ENCODE data around the gene TLR9.
A peak's percentile ranks its signal among the peaks of the same experiment; 100 is the strongest.

The TLR9 gene

DNA sequence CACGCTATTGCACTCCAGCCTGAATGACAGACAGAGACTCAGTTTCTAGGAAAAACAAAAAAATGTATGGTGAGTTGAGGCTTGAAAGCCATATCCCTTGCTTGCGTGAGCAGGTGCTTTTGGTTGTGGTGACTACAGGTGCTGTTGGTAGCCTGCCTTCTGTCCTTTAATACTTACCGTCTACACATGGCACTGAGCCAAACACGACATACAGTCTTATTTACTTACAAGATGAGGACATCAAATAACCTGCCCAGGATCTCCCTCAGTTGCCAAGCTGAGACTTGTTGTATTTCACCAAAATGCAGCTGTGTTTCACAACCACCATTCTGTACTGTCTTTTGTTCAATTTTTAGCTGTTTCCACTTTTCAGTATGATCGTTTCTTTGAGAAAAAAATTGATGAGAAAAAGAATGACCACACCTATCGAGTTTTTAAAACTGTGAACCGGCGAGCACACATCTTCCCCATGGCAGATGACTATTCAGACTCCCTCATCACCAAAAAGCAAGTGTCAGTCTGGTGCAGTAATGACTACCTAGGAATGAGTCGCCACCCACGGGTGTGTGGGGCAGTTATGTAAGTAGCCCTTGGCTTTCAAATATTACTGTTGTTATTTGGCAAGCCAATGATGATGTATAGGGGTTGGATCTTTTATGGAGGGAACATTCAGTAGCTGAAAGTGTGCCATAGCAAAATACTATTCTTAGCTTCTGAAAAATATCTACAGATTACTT lies 20.9 kb downstream of the TLR9 start:
- Histone ChIP-seq H3K36me3 (ENCODE audit: insufficient read depth, low read depth, low read length) (peaks cover 95% of the 10 kb centered on the region), H3K9ac (ENCODE audit: low read depth, low read length) (no peak overlapping the region)

DNA sequence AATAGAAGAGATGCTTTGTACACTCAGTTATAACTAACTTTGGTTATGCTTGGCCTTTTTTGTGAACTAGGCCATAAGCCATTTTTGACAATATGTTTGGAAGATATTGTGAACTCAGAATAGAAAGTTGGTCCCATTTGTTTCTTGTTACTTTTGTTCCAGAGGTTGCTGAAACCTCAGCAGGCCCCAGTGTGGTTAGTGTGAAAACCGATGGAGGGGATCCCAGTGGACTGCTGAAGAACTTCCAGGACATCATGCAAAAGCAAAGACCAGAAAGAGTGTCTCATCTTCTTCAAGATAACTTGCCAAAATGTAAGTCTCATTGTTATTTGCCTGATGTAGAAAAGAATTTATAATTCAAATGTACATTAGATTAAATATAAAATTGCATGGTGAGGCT lies 21.7 kb downstream of the TLR9 start:
- no peak overlapping the region for H3K4me3 ChIP-seq (ENCODE audit: low read length)
- H3K9me3 ChIP-seq (ENCODE audit: insufficient read depth, low read depth, low read length), result no peaks in the 10 kb centered on the region
- no peak overlapping the region for H3K27ac ChIP-seq (ENCODE audit: low read length)
- H3K4me1 ChIP-seq (ENCODE audit: insufficient read depth, low read length), result peaks cover 3% of the 10 kb centered on the region; the same call in 1 of the 2 replicates
- peaks cover 93% of the 10 kb centered on the region for H3K36me3 ChIP-seq (ENCODE audit: insufficient read depth, low read depth, low read length)
- no peak overlapping the region for H3K9ac ChIP-seq (ENCODE audit: low read depth, low read length)
- no peaks in the 10 kb centered on the region for H3K27me3 ChIP-seq (ENCODE audit: insufficient read depth, low read length)

More for the DNA sequence above, 20.9 kb downstream of the TLR9 start:
- Histone ChIP-seq H3K4me3 (ENCODE audit: low read length) (no peak overlapping the region), H3K27me3 (ENCODE audit: insufficient read depth, low read length) (no peaks in the 10 kb centered on the region), H3K27ac (ENCODE audit: low read length) (no peak overlapping the region), H3K4me1 (ENCODE audit: insufficient read depth, low read length) (no peaks in the 10 kb centered on the region), H3K9me3 (ENCODE audit: insufficient read depth, low read depth, low read length) (no peaks in the 10 kb centered on the region)

DNA sequence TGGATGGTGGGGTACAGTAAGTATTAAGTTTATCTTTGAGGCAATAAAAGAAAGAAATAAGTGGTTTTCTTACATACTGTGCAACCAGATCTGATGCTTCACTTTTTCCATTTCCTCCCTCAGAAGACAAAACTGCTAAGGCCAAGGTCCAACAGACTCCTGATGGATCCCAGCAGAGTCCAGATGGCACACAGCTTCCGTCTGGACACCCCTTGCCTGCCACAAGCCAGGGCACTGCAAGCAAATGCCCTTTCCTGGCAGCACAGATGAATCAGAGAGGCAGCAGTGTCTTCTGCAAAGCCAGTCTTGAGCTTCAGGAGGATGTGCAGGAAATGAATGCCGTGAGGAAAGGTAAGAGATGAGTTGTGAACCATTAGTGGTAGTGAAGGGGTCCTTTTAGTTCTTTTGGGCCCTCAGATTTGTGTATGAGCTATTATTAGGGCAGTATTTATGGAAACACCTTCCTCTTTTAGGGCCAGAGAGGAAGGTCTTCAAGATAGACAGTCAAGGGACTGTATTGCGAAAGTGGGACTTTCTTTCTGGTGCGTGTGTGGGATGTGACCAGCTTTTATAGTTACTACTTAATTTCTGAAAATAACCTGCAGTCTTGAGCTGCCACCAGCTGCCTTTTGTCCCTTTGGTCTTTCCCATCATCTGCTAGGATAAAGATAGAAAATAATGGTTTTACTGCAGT lies 22.9 kb downstream of the TLR9 start:
- no peak overlapping the region for H3K27ac ChIP-seq (ENCODE audit: low read length)
- H3K4me3 ChIP-seq (ENCODE audit: low read length), result no peak overlapping the region
- H3K27me3 ChIP-seq (ENCODE audit: insufficient read depth, low read length), result no peaks in the 10 kb centered on the region
- peaks cover 6% of the 10 kb centered on the region; the same call in 1 of the 2 replicates for H3K4me1 ChIP-seq (ENCODE audit: insufficient read depth, low read length)
- H3K9me3 ChIP-seq (ENCODE audit: insufficient read depth, low read depth, low read length), result no peaks in the 10 kb centered on the region
- H3K36me3 ChIP-seq (ENCODE audit: insufficient read depth, low read depth, low read length), result peaks cover 81% of the 10 kb centered on the region
- H3K9ac ChIP-seq (ENCODE audit: low read depth, low read length), result no peak overlapping the region

DNA sequence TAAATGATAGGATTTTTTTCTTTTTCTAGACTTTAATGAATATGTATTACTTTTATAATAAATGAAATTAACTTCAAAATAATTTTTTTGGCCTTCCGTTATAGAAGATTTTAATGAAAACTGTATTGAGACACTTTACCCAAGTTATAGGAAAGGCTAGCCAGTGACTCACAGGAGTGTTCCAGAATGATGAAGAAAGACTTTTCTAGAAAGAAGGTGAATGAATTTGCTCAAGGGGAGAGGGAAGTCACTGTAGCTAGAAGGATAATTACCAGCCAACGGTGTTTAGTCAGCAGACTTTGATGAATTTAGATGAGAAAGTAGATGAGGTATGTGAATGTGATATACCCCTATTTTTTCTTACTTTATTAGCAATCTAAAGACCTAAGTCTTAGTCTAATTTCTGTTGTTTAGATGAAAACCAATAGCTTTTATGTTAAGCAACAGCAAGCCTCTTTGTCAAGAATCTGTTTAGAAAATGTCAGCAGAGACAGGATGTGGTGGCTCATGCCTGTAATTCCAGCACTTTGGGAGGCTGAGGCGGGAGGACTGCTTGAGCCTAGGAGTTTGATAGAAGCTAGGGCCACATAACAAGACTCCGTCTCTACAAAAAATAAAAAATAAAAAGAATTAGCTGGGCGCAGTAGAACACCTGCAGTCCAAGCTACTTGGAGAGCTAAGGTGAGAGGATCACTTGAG lies 24.3 kb downstream of the TLR9 start:
- H3K27ac ChIP-seq (ENCODE audit: low read length), result no peak overlapping the region

DNA sequence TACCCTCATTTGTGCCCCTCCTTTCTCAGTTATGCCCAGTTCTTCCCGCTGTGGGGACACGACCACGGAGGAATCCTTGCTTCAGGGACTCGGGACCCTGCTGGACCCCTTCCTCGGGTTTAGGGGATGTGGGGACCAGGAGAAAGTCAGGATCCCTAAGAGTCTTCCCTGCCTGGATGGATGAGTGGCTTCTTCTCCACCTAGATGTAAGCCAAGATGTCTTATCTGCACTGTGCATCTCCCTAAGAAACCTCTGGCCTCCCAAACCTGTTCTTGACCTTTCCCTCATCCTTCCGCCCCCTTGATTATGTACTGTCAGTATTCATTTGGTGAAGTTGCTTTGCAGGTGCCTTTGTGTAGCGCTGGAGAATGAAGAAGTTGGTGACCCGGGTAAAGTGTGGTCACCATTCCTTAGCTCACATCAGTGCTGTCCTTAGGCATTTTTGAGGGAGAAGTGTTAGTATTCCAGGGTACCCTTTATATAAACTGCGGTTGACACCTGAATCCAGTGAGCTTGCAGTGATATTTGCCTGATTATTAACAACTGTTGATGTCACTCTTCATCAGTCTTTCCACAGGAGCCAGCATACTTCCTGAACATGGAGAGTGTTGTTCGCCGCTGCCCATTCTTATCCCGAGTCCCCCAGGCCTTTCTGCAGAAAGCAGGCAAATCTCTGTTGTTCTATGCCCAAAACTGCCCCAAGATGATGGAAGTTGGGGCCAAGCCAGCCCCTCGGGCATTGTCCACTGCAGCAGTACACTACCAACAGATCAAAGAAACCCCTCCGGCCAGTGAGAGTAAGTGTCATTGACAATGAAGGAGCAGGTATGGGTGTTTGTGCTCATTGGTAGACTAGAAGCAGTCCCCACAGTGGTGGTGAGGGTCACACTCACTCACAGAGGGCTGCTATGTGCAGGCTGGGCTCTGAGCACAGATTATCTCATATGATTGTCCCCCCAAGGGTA lies 26.5 kb downstream of the TLR9 start:
- Histone ChIP-seq H3K4me1 (ENCODE audit: insufficient read depth, low read length) (peaks cover 8% of the 10 kb centered on the region; the same call in 1 of the 2 replicates), H3K9ac (ENCODE audit: low read depth, low read length) (peak overlapping the region; percentile 92), H3K27ac (ENCODE audit: low read length) (no peak overlapping the region), H3K9me3 (ENCODE audit: insufficient read depth, low read depth, low read length) (no peaks in the 10 kb centered on the region), H3K27me3 (ENCODE audit: insufficient read depth, low read length) (no peaks in the 10 kb centered on the region), H3K36me3 (ENCODE audit: insufficient read depth, low read depth, low read length) (peaks cover 48% of the 10 kb centered on the region), H3K4me3 (ENCODE audit: low read length) (peak overlapping the region; percentile 98)

More for the DNA sequence above, 24.3 kb downstream of the TLR9 start:
- Histone ChIP-seq H3K27me3 (ENCODE audit: insufficient read depth, low read length) (no peaks in the 10 kb centered on the region), H3K36me3 (ENCODE audit: insufficient read depth, low read depth, low read length) (peaks cover 70% of the 10 kb centered on the region), H3K4me1 (ENCODE audit: insufficient read depth, low read length) (peaks cover 8% of the 10 kb centered on the region; the same call in 1 of the 2 replicates), H3K4me3 (ENCODE audit: low read length) (no peak overlapping the region), H3K9ac (ENCODE audit: low read depth, low read length) (no peak overlapping the region), H3K9me3 (ENCODE audit: insufficient read depth, low read depth, low read length) (no peaks in the 10 kb centered on the region)

DNA sequence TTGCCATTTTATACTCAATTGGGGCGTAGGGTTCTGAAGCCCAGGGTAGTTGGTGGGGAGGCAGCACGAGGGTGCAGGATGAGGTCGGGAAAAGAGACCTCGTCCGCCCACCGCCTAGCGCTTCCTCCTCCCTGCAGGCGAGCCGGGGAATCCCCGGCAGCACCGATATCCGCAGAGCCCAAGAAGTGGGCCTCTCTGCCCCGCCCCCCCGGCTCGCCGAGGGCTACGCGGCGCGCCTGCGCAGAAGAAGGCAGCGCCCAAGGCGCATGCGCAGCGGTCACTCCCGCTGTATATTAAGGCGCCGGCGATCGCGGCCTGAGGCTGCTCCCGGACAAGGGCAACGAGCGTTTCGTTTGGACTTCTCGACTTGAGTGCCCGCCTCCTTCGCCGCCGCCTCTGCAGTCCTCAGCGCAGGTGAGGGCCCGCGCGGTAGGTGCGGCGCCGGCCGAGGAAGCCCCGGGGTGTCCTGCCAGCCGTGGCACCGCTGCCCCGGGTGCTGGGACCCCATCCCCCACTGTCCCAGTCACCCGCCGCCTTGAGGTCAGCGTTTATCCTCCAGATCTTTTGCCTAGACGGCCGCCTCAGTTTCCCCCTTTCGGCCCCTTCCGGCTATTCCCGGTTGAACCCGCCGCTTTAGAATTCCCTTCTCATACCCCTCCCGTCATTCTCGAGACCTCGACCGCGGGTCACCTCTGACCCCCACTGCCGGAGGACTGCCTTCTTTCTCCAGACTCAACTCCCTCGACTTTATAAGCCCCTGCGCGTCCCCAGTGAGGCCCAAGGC lies 27.4 kb downstream of the TLR9 start, which contains the start of gene ALAS1:
ALAS1 (plus strand) TSS at position 319 of the 784 bp plus-strand sequence. CDS start 1,082 bp downstream, outside the sequence.
- Histone ChIP-seq H3K4me3 (ENCODE audit: low read length) (peak within 1 kb of the TSS; percentile 98), H3K4me1 (ENCODE audit: insufficient read depth, low read length) (peaks cover 8% of the 10 kb centered on the region; the same call in 1 of the 2 replicates)

DNA sequence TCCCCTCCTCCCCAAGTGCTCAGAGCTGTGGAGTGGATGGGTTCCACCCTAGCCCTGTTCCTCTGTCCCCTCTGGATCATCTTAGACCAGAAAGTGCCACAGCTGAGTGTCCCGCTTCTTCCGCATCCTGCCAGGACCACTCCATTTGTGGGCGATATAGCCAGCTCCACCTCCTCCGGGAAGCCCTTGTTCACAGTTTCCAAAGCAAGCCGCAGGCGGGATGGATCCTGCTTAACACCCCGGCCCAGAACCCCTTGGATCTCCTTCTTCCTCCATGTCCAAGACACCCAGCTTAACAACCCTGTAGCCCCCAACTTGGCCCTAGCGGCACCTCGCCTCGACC lies 28.0 kb downstream of the TLR9 start:
- H3K4me1 ChIP-seq (ENCODE audit: insufficient read depth, low read length), result peaks cover 8% of the 10 kb centered on the region; the same call in 1 of the 2 replicates

More for the DNA sequence above, 27.4 kb downstream of the TLR9 start, which contains the start of gene ALAS1:
- Histone ChIP-seq H3K27ac (ENCODE audit: low read length) (peak within 1 kb of the TSS; percentile 41), H3K27me3 (ENCODE audit: insufficient read depth, low read length) (no peaks in the 10 kb centered on the region), H3K36me3 (ENCODE audit: insufficient read depth, low read depth, low read length) (peaks cover 39% of the 10 kb centered on the region), H3K9ac (ENCODE audit: low read depth, low read length) (peak within 1 kb of the TSS; percentile 92), H3K9me3 (ENCODE audit: insufficient read depth, low read depth, low read length) (no peaks in the 10 kb centered on the region)

DNA sequence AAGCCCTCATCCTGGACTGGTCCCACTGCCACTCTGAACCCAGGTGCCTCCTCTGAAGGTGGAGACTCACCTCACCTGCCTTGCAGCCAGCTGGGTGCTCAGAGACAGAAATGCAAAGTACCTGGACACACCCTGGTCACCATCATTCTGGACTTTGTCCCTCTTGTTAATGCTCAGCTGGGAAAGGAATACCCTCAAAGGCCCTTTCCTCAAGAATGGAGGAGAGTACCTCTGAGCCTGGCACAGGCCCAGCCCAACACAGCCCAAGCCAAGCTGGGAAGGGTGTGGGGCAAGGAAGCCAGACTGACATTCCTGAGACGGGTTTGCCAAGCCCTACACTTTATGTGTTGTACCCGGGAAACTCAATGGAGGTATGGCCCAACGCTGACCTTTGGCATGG lies 28.5 kb downstream of the TLR9 start:
- no peak overlapping the region for H3K9ac ChIP-seq (ENCODE audit: low read depth, low read length)
- H3K4me1 ChIP-seq (ENCODE audit: insufficient read depth, low read length), result peaks cover 8% of the 10 kb centered on the region; the same call in 1 of the 2 replicates
- no peaks in the 10 kb centered on the region for H3K9me3 ChIP-seq (ENCODE audit: insufficient read depth, low read depth, low read length)
- no peak overlapping the region for H3K27ac ChIP-seq (ENCODE audit: low read length)
- peaks cover 28% of the 10 kb centered on the region for H3K36me3 ChIP-seq (ENCODE audit: insufficient read depth, low read depth, low read length)
- no peak overlapping the region for H3K4me3 ChIP-seq (ENCODE audit: low read length)
- no peaks in the 10 kb centered on the region for H3K27me3 ChIP-seq (ENCODE audit: insufficient read depth, low read length)

More for the DNA sequence above, 28.0 kb downstream of the TLR9 start:
- Histone ChIP-seq H3K36me3 (ENCODE audit: insufficient read depth, low read depth, low read length) (peaks cover 33% of the 10 kb centered on the region), H3K9me3 (ENCODE audit: insufficient read depth, low read depth, low read length) (no peaks in the 10 kb centered on the region), H3K27me3 (ENCODE audit: insufficient read depth, low read length) (no peaks in the 10 kb centered on the region), H3K27ac (ENCODE audit: low read length) (peak overlapping the region; percentile 41), H3K4me3 (ENCODE audit: low read length) (peak overlapping the region; percentile 98), H3K9ac (ENCODE audit: low read depth, low read length) (peak overlapping the region; percentile 69; the same call in 1 of the 2 replicates)

DNA sequence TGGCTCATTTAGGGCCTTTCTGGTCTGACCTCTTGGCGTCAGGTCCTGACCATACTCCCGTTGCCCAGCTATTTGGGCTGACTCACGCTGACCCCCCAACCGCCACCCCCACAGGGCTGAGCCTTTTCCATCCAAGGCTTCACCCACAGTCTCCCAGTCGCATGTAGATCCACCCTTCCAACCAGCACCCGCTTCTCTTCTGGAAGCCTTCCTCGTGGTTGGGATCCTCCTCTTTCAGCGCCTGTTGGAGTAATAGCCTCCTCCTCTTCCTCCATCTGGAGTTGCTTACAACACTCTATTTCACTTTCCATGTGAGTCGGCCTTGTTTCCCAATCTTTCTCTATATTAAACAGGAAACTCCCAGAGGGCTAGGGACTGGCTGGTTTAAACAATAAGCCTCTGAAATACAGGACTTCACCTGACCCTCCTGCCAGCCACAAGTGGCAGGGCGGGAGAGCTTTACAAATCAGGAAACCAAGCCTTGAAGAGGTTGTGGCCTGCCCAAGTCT lies 29.6 kb downstream of the TLR9 start:
- Histone ChIP-seq H3K36me3 (ENCODE audit: insufficient read depth, low read depth, low read length) (peaks cover 17% of the 10 kb centered on the region), H3K9me3 (ENCODE audit: insufficient read depth, low read depth, low read length) (no peaks in the 10 kb centered on the region), H3K27ac (ENCODE audit: low read length) (no peak overlapping the region), H3K27me3 (ENCODE audit: insufficient read depth, low read length) (no peaks in the 10 kb centered on the region), H3K4me1 (ENCODE audit: insufficient read depth, low read length) (peaks cover 8% of the 10 kb centered on the region; the same call in 1 of the 2 replicates), H3K4me3 (ENCODE audit: low read length) (no peak overlapping the region), H3K9ac (ENCODE audit: low read depth, low read length) (no peak overlapping the region)

DNA sequence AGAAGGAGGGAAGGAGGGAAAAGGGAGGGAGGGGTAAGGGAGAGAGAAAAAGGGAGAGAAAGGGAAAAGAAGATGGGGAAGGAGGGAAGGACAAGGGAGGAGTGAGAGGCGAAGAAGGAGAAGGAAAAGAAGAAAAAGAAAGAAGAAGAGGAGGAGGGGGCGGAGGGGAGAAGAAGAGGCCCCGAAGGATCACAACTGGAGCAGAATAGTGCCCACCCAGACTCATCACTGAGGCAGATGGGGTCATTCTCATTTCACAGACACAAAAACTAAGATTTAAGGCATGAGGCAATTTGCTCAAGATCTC lies 30.2 kb downstream of the TLR9 start:
- peaks cover 11% of the 10 kb centered on the region for H3K36me3 ChIP-seq (ENCODE audit: insufficient read depth, low read depth, low read length)

More for the DNA sequence above, 30.2 kb downstream of the TLR9 start:
- Histone ChIP-seq H3K27ac (ENCODE audit: low read length) (no peak overlapping the region), H3K4me1 (ENCODE audit: insufficient read depth, low read length) (peaks cover 8% of the 10 kb centered on the region; the same call in 1 of the 2 replicates), H3K27me3 (ENCODE audit: insufficient read depth, low read length) (no peaks in the 10 kb centered on the region), H3K9ac (ENCODE audit: low read depth, low read length) (no peak overlapping the region), H3K4me3 (ENCODE audit: low read length) (no peak overlapping the region), H3K9me3 (ENCODE audit: insufficient read depth, low read depth, low read length) (no peaks in the 10 kb centered on the region)

Measured in iPS-20b (cell line).